Raji (cell line): ENCODE results near the gene WNK4.
A peak's percentile ranks its signal among the peaks of the same experiment; 100 is the strongest.

Experiments used
- POLR2A ChIP-seq: IDR thresholded peaks from 2 replicates; pipeline ENCODE4 v1.6.1; 2011; ENCODE audit warnings: low read depth, low read length, control low read depth; ENCODE audit not compliant: insufficient read depth

The WNK4 gene

DNA sequence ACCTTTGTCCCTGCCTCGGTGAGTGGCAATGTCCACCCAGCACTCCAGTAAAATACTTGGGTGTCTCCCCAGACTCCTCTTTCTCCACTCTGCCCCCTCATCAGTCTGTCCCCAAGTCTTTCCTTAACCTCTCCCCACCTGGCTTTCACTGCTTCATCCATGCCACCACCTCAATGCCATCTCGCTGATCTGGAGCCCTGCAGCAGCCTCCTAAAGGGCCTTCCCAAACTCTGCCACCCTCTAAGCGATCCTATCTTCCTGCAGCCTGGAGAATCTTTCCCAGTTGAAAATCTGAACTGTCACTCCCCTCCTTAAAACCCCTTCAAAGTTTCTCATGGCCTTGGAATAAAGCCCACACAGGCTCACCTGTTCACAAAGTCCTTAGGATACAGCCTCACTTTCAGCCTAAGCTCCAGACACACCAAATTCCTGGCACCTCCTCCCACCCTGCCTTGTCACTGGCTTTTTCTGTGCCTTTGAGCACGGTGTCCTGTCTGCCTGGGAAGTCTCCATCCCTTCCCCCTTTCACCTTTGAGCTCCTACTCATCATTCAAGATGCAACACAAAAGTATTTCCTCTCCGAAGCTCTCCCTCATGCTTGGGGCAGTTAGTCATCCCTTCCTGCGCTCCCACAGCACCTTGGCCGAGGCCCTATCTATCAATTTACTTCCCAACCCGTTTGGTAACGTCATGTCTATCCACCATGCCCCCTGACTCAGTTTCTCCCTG lies 2.8 kb downstream of the WNK4 start:
- TF ChIP-seq POLR2A, result no peak

DNA sequence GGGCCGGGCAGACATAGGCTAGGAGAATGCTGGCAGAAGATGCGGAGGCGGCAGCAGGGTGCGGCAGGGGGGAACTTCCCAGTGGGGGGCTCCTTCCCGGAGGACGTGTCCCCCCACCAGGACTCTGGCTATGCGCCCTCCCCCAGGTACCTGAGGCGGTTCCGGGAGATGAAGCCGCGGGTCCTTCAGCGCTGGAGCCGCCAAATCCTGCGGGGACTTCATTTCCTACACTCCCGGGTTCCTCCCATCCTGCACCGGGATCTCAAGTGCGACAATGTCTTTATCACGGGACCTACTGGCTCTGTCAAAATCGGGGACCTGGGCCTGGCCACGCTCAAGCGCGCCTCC lies 3.4 kb downstream of the WNK4 start:
- no peak for TF ChIP-seq POLR2A

DNA sequence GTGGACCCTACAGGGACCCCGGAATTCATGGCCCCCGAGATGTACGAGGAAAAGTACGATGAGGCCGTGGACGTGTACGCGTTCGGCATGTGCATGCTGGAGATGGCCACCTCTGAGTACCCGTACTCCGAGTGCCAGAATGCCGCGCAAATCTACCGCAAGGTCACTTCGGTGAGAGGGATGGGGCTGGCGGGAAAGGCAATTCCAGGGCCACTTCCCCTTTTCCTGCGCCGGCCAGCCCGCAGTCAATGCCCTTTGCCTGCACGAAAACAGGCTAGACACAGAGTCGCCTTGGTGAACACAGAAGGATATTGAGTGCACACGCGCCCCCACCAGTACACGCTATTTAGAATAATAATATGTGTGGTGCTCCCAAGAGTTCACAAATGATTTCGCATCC lies 4.0 kb downstream of the WNK4 start:
- no peak for TF ChIP-seq POLR2A

DNA sequence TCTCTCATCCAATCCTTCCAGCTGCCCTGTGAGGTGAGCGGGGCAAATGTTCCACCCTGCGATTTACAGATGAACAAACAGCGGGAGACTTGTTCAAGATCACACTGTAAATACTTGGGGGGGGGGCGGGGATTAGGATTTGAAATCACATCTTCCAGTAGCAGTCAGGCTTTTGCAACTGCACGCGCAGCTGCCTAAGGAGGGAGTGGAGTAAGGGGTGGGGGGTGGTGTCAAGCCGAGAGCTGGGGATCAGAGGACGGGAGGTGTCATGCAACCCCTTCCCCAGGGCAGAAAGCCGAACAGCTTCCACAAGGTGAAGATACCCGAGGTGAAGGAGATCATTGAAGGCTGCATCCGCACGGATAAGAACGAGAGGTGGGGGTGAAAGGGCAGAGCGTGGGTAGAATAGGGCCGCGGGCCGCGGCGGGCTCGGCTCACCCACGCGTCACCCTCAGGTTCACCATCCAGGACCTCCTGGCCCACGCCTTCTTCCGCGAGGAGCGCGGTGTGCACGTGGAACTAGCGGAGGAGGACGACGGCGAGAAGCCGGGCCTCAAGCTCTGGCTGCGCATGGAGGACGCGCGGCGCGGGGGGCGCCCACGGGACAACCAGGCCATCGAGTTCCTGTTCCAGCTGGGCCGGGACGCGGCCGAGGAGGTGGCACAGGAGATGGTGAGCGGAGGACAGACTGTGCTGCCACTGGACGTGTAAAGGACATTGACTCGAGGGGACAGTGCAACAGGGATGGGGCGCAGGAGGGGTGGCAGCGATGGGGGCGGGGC lies 4.6 kb downstream of the WNK4 start:
- TF ChIP-seq POLR2A, result no peak

DNA sequence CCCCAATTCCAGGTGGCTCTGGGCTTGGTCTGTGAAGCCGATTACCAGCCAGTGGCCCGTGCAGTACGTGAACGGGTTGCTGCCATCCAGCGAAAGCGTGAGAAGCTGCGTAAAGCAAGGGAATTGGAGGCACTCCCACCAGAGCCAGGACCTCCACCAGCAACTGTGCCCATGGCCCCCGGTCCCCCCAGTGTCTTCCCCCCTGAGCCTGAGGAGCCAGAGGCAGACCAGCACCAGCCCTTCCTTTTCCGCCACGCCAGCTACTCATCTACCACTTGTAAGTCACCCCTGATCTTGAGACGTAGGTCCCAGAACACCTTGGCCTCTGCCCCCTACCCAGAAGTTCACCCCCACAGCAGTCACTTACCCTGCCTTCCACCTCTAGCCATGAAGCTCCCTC lies 6.9 kb downstream of the WNK4 start:
- no peak for TF ChIP-seq POLR2A

DNA sequence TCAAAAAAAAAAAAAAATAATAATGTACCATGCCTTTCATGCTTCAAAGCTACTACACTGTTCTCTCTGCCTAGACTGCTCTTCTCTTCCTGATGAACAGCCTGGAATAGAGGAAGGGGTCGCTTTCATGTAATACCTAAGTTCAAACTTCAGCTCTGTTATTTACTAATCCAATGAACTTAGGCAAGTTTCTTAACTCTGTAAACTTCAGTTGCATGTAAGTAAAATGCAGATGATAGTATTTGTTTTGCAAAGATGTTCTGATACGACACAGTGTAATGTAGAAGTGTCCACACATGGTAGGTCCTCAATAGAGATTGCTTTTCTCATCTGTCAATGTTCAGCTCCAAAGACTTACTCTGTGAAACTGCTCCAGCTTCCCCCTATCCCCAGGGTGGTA lies 11.5 kb downstream of the WNK4 start:
- no peak for TF ChIP-seq POLR2A

DNA sequence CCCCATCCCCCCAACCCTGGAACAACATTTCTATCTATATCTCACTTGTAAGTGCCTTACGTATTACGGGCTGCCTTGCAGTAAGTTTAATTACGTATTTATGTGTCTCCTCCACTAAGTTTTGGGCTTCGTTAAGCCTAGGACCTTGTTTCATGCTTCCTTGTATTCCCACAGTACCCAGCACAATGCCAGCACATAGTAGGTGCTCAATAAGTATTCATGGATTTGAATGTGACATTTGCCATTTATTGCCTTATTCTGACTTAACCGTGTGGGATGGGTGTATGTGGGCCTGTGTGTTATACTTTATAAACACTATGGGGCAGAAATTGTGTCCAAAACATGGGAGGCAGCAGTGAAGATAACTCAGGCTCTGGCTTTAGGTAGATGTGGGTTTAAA lies 12.1 kb downstream of the WNK4 start:
- TF ChIP-seq POLR2A, result no peak

DNA sequence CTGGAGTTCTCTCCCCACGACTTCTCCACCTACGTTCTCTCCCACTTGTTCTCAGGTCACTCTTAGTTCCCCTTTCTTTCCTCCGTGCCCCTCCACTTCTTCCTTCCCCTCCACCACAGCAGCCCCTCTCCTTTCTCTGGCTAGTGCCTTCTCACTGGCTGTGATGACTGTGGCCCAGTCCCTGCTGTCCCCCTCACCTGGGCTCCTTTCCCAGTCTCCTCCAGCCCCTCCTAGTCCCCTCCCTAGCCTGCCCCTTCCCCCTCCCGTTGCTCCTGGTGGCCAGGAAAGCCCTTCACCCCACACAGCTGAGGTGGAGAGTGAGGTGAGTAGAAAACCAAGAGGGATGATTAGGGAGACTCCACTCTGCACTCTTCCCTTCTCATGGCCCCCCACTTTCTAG lies 14.7 kb downstream of the WNK4 start:
- no peak for TF ChIP-seq POLR2A

DNA sequence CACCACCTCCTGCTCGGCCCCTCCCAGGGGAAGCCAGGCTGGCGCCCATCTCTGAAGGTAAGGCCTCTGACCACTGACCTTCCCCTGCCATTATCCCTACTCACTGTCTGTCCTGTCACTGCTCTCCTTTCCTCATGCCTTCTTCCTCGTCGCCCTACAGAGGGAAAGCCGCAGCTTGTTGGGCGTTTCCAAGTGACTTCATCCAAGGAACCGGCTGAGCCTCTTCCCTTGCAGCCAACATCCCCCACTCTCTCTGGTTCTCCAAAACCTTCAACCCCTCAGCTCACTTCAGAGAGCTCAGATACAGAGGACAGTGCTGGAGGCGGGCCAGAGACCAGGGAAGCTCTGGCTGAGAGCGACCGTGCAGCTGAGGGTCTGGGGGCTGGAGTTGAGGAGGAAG lies 15.1 kb downstream of the WNK4 start:
- no peak for TF ChIP-seq POLR2A

DNA sequence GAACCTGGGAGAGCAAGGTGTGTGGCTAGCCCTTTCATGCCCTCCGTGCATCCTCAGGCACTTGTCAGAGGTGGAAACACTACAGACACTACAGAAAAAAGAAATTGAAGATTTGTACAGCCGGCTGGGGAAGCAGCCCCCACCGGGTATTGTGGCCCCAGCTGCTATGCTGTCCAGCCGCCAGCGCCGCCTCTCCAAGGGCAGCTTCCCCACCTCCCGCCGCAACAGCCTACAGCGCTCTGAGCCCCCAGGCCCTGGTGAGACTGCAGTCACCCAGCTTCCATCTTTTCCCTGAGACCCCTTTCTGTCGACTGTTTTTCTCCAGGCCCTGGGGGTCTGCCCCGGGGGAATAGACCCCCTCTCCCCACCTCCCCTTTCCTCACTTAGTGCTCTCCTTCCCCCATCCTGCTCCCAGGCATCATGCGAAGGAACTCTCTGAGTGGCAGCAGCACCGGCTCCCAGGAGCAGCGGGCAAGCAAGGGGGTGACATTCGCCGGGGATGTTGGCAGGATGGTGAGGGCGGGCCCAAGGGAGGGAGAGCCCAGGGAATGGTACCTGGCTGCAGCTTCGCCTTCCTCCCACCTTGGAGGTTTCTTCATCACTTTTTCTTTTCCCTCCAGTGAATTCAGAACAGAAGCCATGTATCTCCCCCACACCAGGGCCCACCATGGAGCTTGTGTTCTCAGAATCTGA lies 15.8 kb downstream of the WNK4 start:
- TF ChIP-seq POLR2A, result no peak

DNA sequence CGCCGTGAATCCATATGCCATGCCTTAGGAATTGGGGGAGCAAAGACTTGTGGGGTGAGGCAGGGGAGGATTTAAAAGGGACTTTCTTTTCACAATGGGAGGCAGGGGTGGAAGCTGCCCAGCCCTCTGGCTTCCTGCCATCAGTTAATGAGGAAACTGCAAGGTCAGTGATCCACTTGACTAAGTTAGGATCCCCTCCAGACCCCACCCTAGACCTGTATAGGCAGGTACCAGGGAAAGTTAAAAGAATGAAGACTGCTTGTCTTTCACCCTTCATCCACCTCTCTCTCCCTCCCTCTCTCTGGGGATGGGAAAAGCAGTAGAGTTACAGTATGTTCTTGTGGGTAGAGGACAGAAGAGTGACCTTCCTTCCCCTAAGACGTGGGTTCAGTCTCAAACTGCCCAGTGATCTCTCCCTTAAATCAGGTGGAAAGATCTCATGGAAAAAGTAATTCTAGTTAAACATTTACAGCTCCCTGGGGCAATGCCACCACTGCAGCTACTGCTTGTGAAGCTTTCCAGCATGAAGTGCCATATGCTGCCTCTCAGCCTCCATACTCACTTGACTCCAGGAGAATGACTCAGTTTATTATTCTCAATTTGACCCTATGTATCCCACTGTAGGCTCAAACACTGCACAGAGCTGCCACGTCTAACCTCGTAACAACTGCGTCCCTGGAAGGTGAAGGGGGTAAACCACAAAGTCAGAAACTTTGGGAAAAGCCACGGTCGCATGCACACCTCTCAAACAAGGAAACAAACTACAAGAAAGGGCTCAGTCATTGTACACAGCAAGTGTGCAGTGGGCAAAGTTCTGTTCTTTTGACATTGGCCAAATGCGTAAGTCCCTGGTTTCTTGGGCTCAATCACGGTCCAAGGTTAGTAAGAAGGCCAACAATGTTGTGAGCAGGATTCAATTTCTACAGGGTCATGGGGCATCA lies 16.9 kb downstream of the WNK4 start:
- TF ChIP-seq POLR2A, result no peak

DNA sequence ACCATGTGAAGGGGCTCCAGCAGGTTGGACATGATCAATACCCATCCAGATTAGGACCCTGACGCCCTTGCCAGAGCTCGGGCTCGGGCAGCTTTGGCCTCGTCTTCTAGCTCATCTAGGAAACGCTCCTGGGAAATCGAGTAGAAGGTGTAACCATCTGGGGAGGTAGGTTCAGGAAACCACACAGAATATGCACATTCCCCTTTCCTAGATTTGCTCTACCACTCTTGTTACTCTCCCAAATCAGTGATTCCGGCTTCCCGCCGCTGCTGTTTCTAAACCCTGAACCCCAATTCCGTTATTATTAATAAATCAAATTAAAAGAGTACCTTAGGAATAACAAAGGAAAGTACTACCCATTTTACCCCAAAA lies 17.6 kb downstream of the WNK4 start:
- no peak for TF ChIP-seq POLR2A

DNA sequence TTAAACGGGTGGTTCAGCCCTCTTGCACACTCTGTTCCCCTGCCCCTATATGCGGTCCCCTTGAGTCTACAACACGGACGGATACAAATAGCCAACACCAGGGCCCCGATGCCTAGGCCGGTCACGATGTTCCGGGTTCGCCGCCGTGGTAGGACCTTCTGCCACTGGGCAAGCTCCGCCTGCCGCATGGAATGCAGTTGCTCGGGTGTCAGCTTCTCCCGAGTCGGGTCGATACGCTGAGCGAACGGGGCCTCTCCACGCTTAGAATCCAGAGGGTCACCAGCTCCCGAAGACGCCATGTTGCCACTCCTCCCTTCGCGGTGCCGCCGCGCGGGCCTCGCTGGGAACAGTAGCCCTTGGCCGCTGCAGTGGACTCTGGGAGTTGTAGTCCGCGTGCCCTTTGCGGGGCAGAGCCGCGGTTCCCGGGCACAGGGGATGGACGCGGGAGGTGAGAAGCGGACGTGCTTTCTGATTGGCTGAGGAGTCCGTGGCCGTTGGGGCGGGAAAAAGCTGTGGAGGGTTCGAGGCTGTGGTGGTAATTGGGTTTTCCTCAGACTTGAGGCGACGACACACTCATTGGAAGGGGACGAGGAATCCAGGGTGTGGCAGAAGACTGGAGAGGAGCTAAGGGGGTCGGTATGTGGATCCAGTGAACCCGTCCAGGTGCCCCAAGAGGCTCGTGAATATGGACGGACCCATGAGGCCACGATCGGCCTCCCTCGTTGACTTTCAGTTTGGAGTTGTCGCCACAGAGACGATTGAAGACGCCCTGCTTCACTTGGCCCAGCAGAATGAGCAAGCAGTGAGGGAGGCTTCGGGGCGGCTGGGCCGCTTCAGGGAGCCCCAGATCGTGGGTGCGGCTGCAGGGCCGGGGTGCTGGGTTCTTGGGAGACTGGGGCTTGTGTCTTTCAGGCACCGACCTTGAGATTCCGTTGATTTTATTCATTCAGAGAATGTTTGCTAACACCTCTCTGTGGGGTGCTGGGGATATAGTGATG lies 18.3 kb downstream of the WNK4 start, which contains the start of the genes CNTD1 and COA3:
CNTD1 (plus strand) TSS at position 479 of the 998 bp plus-strand sequence; CDS start at position 686, 207 bp downstream.
COA3 (minus strand) TSS at position 322 of the 998 bp plus-strand sequence; CDS start at position 299, 23 bp downstream.
- TF ChIP-seq POLR2A, result peak; percentile 58

DNA sequence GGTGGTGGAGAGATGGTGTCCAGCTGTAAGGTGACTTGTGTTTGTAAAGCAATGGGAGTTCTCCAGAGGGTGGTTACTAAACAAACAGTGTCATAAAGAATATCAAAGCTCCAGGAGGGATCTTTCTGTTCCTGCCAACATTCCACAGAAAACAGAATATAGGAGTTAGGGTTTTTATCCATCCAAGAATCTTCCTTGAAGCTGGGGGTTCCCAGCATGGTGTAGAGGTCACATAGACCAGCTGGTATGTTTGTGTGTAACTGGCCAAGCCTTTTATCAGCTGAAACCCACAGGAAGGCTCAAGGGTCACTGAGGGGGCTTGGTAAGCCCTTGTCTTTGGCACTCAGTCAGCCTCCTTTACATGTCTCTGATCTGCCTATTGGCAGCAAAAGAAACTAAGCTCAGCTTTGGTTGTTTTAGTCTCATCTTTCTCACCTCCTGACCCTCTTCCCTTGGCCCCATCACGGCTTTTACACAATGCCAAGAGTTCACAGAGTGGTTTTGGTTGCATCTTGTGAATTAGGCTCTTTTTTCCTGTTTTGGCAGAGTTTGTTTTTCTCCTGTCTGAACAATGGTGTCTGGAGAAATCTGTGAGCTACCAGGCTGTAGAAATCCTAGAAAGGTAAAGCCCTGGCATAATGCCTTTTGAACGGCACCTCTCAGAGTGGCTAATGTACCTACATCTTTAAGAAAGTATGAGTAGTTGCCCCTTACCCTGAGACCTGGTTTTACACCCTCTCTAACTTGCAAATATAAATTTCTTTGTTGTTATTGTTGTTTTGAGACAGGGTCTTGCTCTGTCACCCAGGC lies 22.9 kb downstream of the WNK4 start:
- TF ChIP-seq POLR2A, result no peak
